Fibroblast of the aortic adventitia (primary cell): Measurements from ENCODE around the gene PHC2. TPM values are rescaled to one million over a fixed set of nuclear protein-coding genes. Genes with fewer than 3 reads are reported as not detected.
A peak's percentile ranks its signal among the peaks of the same experiment; 100 is the strongest.

Experiments used
- DNase-seq: peaks from one replicate; pipeline ENCODE4 v3.0.0-alpha.2; 2010; ENCODE audit warnings: low read depth
- H3K4me3 ChIP-seq: 2 replicates; pipeline ENCODE4 v1.5.1; 2011; ENCODE audit warnings: low read depth, mild to moderate bottlenecking, control low read depth, low read length, moderate library complexity
- total RNA-seq: library from RNA; depleted of rRNA; stranded (reverse); fragments of >200 nt; gene quantifications from 2 replicates; pipeline ENCODE4 v1.2.3, GENCODE V29; 2012; ENCODE audit warnings: low replicate concordance
- TF ChIP-seq, protein P1 (sequence below): IDR thresholded peaks from 2 replicates; pipeline ENCODE4 v1.5.1; 2011; ENCODE audit warnings: mild to moderate bottlenecking, low read length, control low read depth, inconsistent platforms; ENCODE audit not compliant: insufficient read depth

The PHC2 gene
- total RNA-seq, 1 donor = 50.5 TPM

DNA sequence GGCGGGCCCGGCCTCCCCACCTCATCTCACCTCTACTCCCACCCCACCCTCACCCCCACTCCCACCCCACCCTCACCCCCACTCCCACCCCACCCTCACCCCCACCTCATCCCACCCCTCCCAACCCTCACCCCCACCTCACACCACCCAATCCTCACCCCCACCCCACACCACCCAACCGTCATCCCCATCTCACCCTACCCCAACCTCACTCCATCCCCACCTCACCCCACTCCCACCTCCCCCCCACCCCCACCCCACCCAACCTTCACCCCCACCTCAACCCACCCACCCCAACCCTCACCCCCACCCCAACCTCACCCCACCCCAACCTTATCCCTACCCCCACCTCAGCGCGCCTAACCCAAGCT, 123.4 kb downstream of the PHC2 start:
- TF ChIP-seq, protein P1, sequence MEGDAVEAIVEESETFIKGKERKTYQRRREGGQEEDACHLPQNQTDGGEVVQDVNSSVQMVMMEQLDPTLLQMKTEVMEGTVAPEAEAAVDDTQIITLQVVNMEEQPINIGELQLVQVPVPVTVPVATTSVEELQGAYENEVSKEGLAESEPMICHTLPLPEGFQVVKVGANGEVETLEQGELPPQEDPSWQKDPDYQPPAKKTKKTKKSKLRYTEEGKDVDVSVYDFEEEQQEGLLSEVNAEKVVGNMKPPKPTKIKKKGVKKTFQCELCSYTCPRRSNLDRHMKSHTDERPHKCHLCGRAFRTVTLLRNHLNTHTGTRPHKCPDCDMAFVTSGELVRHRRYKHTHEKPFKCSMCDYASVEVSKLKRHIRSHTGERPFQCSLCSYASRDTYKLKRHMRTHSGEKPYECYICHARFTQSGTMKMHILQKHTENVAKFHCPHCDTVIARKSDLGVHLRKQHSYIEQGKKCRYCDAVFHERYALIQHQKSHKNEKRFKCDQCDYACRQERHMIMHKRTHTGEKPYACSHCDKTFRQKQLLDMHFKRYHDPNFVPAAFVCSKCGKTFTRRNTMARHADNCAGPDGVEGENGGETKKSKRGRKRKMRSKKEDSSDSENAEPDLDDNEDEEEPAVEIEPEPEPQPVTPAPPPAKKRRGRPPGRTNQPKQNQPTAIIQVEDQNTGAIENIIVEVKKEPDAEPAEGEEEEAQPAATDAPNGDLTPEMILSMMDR = no peak
- no peak for DNase-seq

DNA sequence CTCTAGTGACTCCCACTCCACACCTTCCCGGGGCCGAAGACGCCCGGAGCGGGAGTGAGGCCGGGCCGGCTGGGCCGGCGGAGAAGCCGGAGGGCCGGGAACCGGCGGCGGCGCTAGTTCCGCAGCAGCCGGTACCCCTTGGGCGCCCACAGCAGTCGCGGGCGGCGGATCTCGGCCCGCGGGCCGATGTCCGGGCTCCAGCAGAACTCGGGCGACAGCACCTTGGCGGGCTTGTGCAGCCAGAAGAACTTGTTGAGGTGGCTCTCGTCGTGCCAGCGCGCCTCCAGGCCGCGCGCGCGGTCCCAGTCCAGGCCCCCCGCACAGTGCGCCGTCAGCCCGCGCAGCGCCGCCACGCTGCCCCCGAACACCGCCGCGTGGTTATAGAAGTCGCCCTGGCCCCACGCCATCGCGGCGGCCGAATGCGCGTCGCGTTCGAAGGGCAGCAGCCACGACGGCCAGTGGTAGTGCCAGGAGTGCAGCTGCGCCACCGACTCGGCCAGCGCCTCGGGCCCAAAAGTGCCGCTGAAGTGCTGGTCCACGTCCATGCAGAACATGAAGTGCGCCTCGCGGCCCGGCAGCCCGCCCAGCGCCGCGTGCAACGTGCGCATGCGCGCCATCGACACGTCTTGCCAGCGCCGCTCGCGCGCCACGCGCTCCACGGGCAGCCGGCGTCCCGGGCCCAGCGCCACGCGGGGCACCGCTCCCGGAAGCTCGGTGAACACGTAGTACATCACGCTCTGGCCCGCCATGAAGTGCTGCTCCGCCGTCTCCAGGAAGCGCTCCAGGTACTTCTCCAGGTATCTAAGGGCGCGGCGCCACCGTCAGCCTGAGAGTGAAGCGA, 124.0 kb downstream of the PHC2 start:
- DNase-seq = no peak
- no peak overlapping the region for H3K4me3 ChIP-seq
- TF ChIP-seq, protein P1 = no peak

More for the DNA sequence above, 123.4 kb downstream of the PHC2 start:
- no peak overlapping the region for H3K4me3 ChIP-seq

- DNase-seq = no peak
- TF ChIP-seq, protein P1 = no peak
- no peak overlapping the region for H3K4me3 ChIP-seq
These were observed 124.9 kb downstream of the PHC2 start for GRCh38 chr1:33305816-33306652.

GRCh38 chr1:33305016-33305415, 125.9 kb downstream of the PHC2 start:
- DNase-seq = no peak
- H3K4me3 ChIP-seq = no peak overlapping the region
- TF ChIP-seq, protein P1 = no peak

DNA sequence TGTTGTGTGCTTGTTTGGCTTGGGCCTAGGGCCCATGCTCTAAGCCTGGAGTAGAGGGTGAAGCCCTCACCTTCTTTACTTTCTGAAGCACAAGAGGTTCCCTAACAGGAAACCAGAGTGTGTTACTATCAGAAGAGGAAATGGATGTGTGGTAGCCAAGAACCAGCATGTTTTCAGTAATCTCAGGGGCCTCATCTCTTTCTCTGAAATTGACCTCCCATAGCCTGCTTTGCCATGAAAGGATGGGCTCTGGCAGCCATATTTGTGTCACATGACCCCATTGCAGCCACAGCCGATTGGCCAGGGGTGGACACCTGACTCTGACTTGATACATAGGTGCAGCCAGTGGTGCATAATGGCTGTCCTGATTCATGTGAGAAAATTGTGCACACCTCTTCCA, 128.6 kb downstream of the PHC2 start:
- no peak for DNase-seq
- TF ChIP-seq, protein P1 = no peak
- H3K4me3 ChIP-seq = no peak overlapping the region

- DNase-seq = peak; percentile 16
These were observed 129.5 kb downstream of the PHC2 start for GRCh38 chr1:33301273-33301984.

More at GRCh38 chr1:33301273-33301984, 129.5 kb downstream of the PHC2 start:
- no peak overlapping the region for H3K4me3 ChIP-seq
- TF ChIP-seq, protein P1 = no peak
